Measurements from ENCODE around the gene PTMS. TPM values are rescaled to one million over a fixed set of nuclear protein-coding genes. Genes with fewer than 3 reads are reported as not detected.

Gene PTMS
- total and polyA plus RNA-seq, 10 of the 15 experiments (the other 5 are each of a cell fraction or from before 2014, with no cell fraction given): 2.1 to 127 (median 29.8) TPM

DNA sequence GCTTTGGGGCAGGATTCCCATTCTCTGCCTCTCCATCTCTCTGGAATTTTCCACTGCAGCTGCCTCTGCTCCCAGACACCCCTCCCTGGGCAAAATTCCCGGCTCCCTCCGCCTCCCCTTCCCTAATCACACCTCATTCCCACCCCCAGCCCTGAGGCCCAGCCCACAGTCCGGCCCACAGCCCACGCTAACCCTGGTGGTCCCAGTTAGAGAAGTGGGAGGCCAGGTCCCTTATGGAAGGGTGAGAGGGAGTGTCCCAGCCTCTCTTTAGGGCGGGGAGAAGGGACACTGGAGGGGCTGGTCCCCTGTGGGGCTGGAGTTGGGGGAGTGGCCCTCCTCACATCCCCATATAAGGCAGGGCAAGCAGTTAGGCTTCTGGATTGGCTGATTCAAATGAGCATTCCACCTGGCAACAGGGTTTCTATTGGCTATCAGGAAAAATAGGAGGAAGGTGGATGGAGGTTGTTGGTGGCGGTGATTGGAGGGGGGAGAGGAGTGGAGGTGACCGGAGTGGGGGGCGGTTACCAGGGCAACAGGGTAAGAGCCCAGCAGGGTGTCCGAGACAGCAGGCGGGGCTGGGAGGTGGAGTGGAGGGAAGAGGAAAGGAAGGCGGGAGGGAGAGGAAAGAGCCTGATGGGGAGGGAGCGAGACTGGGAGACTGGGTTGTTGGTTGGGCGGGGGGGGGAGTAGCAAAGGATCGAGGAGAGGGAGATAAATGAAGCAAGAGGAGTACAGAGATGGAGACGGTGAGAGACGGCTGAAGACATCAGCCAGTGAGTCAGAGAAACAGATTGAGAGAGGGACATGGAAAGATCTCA, 1.9 kb upstream of the PTMS start (continued):
- no peak; the same call in 2 of the 3 replicates for TF ChIP-seq POU2F2 (IDR thresholded peaks at IDR 0.05; ENCODE audit: borderline replicate concordance, low read depth, low read length)
- no peak for TF ChIP-seq SMAD5 (IDR thresholded peaks at IDR 0.05; ENCODE audit: low read depth)
- TF ChIP-seq KAT2A (conservative IDR thresholded peaks at IDR 0.05; ENCODE audit: control insufficient read depth, low read depth, low read length): no peak
- TF ChIP-seq CHD4 (IDR thresholded peaks at IDR 0.05): no peak
- TF ChIP-seq, protein P1, sequence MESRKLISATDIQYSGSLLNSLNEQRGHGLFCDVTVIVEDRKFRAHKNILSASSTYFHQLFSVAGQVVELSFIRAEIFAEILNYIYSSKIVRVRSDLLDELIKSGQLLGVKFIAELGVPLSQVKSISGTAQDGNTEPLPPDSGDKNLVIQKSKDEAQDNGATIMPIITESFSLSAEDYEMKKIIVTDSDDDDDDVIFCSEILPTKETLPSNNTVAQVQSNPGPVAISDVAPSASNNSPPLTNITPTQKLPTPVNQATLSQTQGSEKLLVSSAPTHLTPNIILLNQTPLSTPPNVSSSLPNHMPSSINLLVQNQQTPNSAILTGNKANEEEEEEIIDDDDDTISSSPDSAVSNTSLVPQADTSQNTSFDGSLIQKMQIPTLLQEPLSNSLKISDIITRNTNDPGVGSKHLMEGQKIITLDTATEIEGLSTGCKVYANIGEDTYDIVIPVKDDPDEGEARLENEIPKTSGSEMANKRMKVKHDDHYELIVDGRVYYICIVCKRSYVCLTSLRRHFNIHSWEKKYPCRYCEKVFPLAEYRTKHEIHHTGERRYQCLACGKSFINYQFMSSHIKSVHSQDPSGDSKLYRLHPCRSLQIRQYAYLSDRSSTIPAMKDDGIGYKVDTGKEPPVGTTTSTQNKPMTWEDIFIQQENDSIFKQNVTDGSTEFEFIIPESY (IDR thresholded peaks at IDR 0.05): peak; percentile 90; the same call in 1 of the 2 replicates
- no peak for TF ChIP-seq NFYA (IDR thresholded peaks at IDR 0.05; ENCODE audit: borderline replicate concordance, low read depth, low read length)
- no peak for TF ChIP-seq STAT1 (conservative IDR thresholded peaks at IDR 0.05)
- TF ChIP-seq KLF5 (IDR thresholded peaks at IDR 0.05; ENCODE audit: partially characterized antibody): peak; percentile 32
- no peak for TF ChIP-seq NFIC (IDR thresholded peaks at IDR 0.05; ENCODE audit: low read depth, low read length)
- no peak for TF ChIP-seq ZNF217 (IDR thresholded peaks at IDR 0.05)
- TF ChIP-seq, protein P2, sequence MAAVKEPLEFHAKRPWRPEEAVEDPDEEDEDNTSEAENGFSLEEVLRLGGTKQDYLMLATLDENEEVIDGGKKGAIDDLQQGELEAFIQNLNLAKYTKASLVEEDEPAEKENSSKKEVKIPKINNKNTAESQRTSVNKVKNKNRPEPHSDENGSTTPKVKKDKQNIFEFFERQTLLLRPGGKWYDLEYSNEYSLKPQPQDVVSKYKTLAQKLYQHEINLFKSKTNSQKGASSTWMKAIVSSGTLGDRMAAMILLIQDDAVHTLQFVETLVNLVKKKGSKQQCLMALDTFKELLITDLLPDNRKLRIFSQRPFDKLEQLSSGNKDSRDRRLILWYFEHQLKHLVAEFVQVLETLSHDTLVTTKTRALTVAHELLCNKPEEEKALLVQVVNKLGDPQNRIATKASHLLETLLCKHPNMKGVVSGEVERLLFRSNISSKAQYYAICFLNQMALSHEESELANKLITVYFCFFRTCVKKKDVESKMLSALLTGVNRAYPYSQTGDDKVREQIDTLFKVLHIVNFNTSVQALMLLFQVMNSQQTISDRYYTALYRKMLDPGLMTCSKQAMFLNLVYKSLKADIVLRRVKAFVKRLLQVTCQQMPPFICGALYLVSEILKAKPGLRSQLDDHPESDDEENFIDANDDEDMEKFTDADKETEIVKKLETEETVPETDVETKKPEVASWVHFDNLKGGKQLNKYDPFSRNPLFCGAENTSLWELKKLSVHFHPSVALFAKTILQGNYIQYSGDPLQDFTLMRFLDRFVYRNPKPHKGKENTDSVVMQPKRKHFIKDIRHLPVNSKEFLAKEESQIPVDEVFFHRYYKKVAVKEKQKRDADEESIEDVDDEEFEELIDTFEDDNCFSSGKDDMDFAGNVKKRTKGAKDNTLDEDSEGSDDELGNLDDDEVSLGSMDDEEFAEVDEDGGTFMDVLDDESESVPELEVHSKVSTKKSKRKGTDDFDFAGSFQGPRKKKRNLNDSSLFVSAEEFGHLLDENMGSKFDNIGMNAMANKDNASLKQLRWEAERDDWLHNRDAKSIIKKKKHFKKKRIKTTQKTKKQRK (IDR thresholded peaks at IDR 0.05; ENCODE audit: low read depth, low read length): no peak
- no peak for TF ChIP-seq EGR1 (IDR thresholded peaks at IDR 0.05; ENCODE audit: borderline replicate concordance in 1 of 2, low read depth in 2 of 2, low read length in 2 of 2)
- TF ChIP-seq, protein P3, sequence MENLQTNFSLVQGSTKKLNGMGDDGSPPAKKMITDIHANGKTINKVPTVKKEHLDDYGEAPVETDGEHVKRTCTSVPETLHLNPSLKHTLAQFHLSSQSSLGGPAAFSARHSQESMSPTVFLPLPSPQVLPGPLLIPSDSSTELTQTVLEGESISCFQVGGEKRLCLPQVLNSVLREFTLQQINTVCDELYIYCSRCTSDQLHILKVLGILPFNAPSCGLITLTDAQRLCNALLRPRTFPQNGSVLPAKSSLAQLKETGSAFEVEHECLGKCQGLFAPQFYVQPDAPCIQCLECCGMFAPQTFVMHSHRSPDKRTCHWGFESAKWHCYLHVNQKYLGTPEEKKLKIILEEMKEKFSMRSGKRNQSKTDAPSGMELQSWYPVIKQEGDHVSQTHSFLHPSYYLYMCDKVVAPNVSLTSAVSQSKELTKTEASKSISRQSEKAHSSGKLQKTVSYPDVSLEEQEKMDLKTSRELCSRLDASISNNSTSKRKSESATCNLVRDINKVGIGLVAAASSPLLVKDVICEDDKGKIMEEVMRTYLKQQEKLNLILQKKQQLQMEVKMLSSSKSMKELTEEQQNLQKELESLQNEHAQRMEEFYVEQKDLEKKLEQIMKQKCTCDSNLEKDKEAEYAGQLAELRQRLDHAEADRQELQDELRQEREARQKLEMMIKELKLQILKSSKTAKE (IDR thresholded peaks at IDR 0.05; ENCODE audit: low read depth, poor library complexity, severe bottlenecking): no peak
- peak; percentile 16; the same call in 1 of the 2 replicates for TF ChIP-seq SPI1 (IDR thresholded peaks at IDR 0.05; ENCODE audit: borderline replicate concordance, insufficient read depth, low read depth, low read length)
- peak; percentile 100 for TF ChIP-seq RFX5 (IDR thresholded peaks at IDR 0.05; ENCODE audit: low read depth, low read length)
- no peak for TF ChIP-seq FOXK2 (IDR thresholded peaks at IDR 0.05)
- no peak for TF ChIP-seq SMARCA5 (IDR thresholded peaks at IDR 0.05)
- TF ChIP-seq SUZ12 (IDR thresholded peaks at IDR 0.05; ENCODE audit: unreplicated experiment): no peak
- no peak for TF ChIP-seq RCOR1 (conservative IDR thresholded peaks at IDR 0.05; ENCODE audit: low read depth, low read length)
- TF ChIP-seq, protein P4, sequence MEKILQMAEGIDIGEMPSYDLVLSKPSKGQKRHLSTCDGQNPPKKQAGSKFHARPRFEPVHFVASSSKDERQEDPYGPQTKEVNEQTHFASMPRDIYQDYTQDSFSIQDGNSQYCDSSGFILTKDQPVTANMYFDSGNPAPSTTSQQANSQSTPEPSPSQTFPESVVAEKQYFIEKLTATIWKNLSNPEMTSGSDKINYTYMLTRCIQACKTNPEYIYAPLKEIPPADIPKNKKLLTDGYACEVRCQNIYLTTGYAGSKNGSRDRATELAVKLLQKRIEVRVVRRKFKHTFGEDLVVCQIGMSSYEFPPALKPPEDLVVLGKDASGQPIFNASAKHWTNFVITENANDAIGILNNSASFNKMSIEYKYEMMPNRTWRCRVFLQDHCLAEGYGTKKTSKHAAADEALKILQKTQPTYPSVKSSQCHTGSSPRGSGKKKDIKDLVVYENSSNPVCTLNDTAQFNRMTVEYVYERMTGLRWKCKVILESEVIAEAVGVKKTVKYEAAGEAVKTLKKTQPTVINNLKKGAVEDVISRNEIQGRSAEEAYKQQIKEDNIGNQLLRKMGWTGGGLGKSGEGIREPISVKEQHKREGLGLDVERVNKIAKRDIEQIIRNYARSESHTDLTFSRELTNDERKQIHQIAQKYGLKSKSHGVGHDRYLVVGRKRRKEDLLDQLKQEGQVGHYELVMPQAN (conservative IDR thresholded peaks at IDR 0.05): no peak
- no peak for TF ChIP-seq SMAD1 (IDR thresholded peaks at IDR 0.05; ENCODE audit: low read depth, partially characterized antibody)
